MM.1S (cell line): Measurements from ENCODE around the gene TSPOAP1.

Experiments used
- CTCF ChIP-seq: fragments of 300-600 bp; sonication (generic); IDR thresholded peaks from 2 replicates; pipeline ENCODE4 v1.5.1; 2016; ENCODE audit warnings: antibody characterized with exemption, low read length, mixed read lengths
- EZH2 ChIP-seq: fragments of 300-600 bp; sonication (generic); optimal IDR thresholded peaks from 2 replicates; pipeline ENCODE3; 2017; ENCODE audit warnings: low read depth, mild to moderate bottlenecking, antibody characterized with exemption, low read length, mixed read lengths

GRCh38 chr17:58334256-58334655 lies 5.7 kb upstream of the TSPOAP1 start:
- no peak for TF ChIP-seq CTCF
- no peak for TF ChIP-seq EZH2
